ENCODE results near the gene SNAPC3.
"Not testable (repeated sequence)": the region's sequence is repeated elsewhere in the genome, so short reads cannot be mapped to it uniquely, and the experiment has no call there.

Gene SNAPC3

GRCh38 chr9:15433661-15434060, 11.0 kb downstream of the SNAPC3 start:
- Histone ChIP-seq H3K4me1 (ENCODE audit: control insufficient read depth, insufficient read depth, low read length) (peaks cover 6% of the 10 kb centered on the region; the same call in 1 of the 2 replicates), H3K36me3 (ENCODE audit: control insufficient read depth in 2 of 2, insufficient read depth in 1 of 2, low read length in 2 of 2) (peaks cover 30 to 41% of the 10 kb centered on the region in 2 experiments), H3K9me3 (ENCODE audit: control insufficient read depth, insufficient read depth, low read depth, low read length) (no peaks in the 10 kb centered on the region), H3K27ac (ENCODE audit: extremely low read depth, low read depth, low read length) (no peak overlapping the region), H3K4me3 (ENCODE audit: low read depth, low read length) (no peak overlapping the region)
- ChIA-PET POLR2A (interaction anchor here (1.6 kb wide), 1 partner anchor 119 kb away, joined by 3 read pairs; the partner anchor contains the start of gene CCDC171), CTCF (interaction anchor here (0.6 kb wide), 2 partner anchors 51 to 113 kb away, joined by 3 read pairs; no protein-coding TSS in a partner anchor)
- no peak for TF ChIP-seq ZNF223 (tag by site-specific recombination; IDR thresholded peaks at IDR 0.05)
- TF ChIP-seq ZBTB17 (tag by site-specific recombination; IDR thresholded peaks at IDR 0.05) = no peak
- no peak for TF ChIP-seq RBAK (tag by site-specific recombination; IDR thresholded peaks at IDR 0.05)
- no peak for TF ChIP-seq ZNF426 (tag by site-specific recombination; IDR thresholded peaks at IDR 0.05)
- no peak for TF ChIP-seq GFI1B (tag by site-specific recombination; IDR thresholded peaks at IDR 0.05)
- no peak for TF ChIP-seq ZNF555 (tag by site-specific recombination; conservative IDR thresholded peaks at IDR 0.05)
- no peak for TF ChIP-seq ZNF48 (tag by site-specific recombination; IDR thresholded peaks at IDR 0.05)
- TF ChIP-seq ZNF585B (tag by site-specific recombination; IDR thresholded peaks at IDR 0.05) = no peak
- TF ChIP-seq ELK4 (IDR thresholded peaks at IDR 0.05; ENCODE audit: borderline replicate concordance, low read depth, low read length) = no peak
- TF ChIP-seq ZNF501 (tag by site-specific recombination; IDR thresholded peaks at IDR 0.05) = no peak
- no peak for TF ChIP-seq ZNF19 (tag by site-specific recombination; IDR thresholded peaks at IDR 0.05; ENCODE audit: low read depth)
- TF ChIP-seq ZNF621 (tag by site-specific recombination; IDR thresholded peaks at IDR 0.05) = no peak
- no peak for TF ChIP-seq ZNF837 (tag by site-specific recombination; IDR thresholded peaks at IDR 0.05)
- no peak for TF ChIP-seq ZSCAN23 (tag by site-specific recombination; IDR thresholded peaks at IDR 0.05)

DNA sequence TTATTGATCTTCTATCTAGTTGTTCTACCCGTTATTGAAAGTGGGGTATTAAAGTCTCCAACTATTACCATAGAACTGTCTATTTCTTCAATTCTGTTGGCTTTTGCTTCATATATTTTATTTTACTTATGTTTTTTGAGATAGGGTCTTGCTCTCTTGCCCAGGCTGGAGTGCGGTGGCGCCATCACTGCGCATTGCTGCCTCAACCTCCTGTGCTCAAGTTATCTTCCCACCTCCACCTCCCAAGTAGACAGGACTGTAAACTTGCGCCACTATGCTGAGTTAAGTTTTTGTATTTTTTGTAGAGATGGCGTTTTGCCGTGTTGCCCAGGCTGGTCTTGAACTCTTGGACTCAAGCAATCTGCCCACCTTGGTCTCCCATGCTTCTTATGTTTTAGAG, 16.2 kb downstream of the SNAPC3 start:
- no peaks in the 10 kb centered on the region for H3K4me1 ChIP-seq (ENCODE audit: control insufficient read depth, insufficient read depth, low read length)
- no peak overlapping the region for H3K4me3 ChIP-seq (ENCODE audit: low read depth, low read length)
- no peak overlapping the region for H3K27ac ChIP-seq (ENCODE audit: extremely low read depth, low read depth, low read length)
- no peaks in the 10 kb centered on the region for H3K9me3 ChIP-seq (ENCODE audit: control insufficient read depth, insufficient read depth, low read depth, low read length)
- CTCF ChIA-PET = interaction anchor here (0.8 kb wide), 1 partner anchor 207 kb away, joined by 3 read pairs; no protein-coding TSS in a partner anchor
- TF ChIP-seq YY1 (tag by site-specific recombination; IDR thresholded peaks at IDR 0.05) (no peak), ZNF585B (tag by site-specific recombination; IDR thresholded peaks at IDR 0.05) (no peak)
- peaks cover 42 to 52% of the 10 kb centered on the region in 2 experiments for H3K36me3 ChIP-seq (ENCODE audit: control insufficient read depth in 2 of 2, insufficient read depth in 1 of 2, low read length in 2 of 2)
- POLR2A ChIA-PET = no interaction called here

DNA sequence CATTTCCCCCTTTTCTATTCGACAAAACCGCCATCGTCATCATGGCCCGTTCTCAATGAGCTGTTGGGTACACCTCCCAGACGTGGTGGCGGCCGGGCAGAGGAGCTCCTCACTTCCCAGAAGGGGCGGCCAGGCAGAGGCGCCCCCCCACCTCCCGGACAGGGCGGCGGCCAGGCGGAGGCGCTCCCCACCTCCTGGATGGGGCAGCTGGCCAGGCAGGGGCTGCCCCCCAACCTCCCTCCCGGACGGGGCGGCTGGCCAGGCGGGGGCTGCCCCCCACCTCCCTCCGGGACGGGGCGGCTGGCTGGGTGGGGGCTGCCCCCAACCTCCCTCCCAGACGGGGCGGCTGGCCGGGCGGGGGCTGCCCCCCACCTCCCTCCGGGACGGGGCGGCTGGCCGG, 19.2 kb downstream of the SNAPC3 start:
- H3K4me3 ChIP-seq (ENCODE audit: low read depth, low read length); H3K4me1 ChIP-seq (ENCODE audit: control insufficient read depth, insufficient read depth, low read length); H3K27ac ChIP-seq (ENCODE audit: extremely low read depth, low read depth, low read length); H3K9me3 ChIP-seq (ENCODE audit: control insufficient read depth, insufficient read depth, low read depth, low read length); CTCF ChIA-PET; POLR2A ChIA-PET: not testable (repeated sequence)
- H3K36me3 ChIP-seq (ENCODE audit: control insufficient read depth in 2 of 2, insufficient read depth in 1 of 2, low read length in 2 of 2) = peaks cover 25 to 60% of the 10 kb centered on the region in 2 experiments

GRCh38 chr9:15442264-15442663, 19.6 kb downstream of the SNAPC3 start:
- H3K9me3 ChIP-seq (ENCODE audit: control insufficient read depth, insufficient read depth, low read depth, low read length); H3K4me3 ChIP-seq (ENCODE audit: low read depth, low read length); CTCF ChIA-PET; POLR2A ChIA-PET; H3K27ac ChIP-seq (ENCODE audit: extremely low read depth, low read depth, low read length); H3K4me1 ChIP-seq (ENCODE audit: control insufficient read depth, insufficient read depth, low read length): not testable (repeated sequence)
- H3K36me3 ChIP-seq (ENCODE audit: control insufficient read depth in 2 of 2, insufficient read depth in 1 of 2, low read length in 2 of 2) = peaks cover 21 to 61% of the 10 kb centered on the region in 2 experiments

- no peaks in the 10 kb centered on the region for H3K4me1 ChIP-seq (ENCODE audit: control insufficient read depth, insufficient read depth, low read length)
- H3K4me3 ChIP-seq (ENCODE audit: low read depth, low read length) = no peak overlapping the region
- ChIA-PET POLR2A (no interaction called here), CTCF (interaction anchor here (0.6 kb wide), 1 partner anchor 61 kb away, joined by 3 read pairs; no protein-coding TSS in a partner anchor)
- H3K27ac ChIP-seq (ENCODE audit: extremely low read depth, low read depth, low read length) = no peak overlapping the region
- peaks cover 18 to 74% of the 10 kb centered on the region in 2 experiments for H3K36me3 ChIP-seq (ENCODE audit: control insufficient read depth in 2 of 2, insufficient read depth in 1 of 2, low read length in 2 of 2)
- H3K9me3 ChIP-seq (ENCODE audit: control insufficient read depth, insufficient read depth, low read depth, low read length) = no peaks in the 10 kb centered on the region
- TF ChIP-seq KLF10 (tag by site-specific recombination; IDR thresholded peaks at IDR 0.05) (no peak), ZNF768 (tag by site-specific recombination; IDR thresholded peaks at IDR 0.05) (no peak), ZNF114 (tag by site-specific recombination; IDR thresholded peaks at IDR 0.05) (no peak), ZNF394 (tag by site-specific recombination; IDR thresholded peaks at IDR 0.05; ENCODE audit: borderline replicate concordance) (no peak)
- TF ChIP-seq, protein P1, sequence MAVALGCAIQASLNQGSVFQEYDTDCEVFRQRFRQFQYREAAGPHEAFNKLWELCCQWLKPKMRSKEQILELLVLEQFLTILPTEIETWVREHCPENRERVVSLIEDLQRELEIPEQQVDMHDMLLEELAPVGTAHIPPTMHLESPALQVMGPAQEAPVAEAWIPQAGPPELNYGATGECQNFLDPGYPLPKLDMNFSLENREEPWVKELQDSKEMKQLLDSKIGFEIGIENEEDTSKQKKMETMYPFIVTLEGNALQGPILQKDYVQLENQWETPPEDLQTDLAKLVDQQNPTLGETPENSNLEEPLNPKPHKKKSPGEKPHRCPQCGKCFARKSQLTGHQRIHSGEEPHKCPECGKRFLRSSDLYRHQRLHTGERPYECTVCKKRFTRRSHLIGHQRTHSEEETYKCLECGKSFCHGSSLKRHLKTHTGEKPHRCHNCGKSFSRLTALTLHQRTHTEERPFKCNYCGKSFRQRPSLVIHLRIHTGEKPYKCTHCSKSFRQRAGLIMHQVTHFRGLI (tag by site-specific recombination; IDR thresholded peaks at IDR 0.05) = no peak
These were observed 21.5 kb downstream of the SNAPC3 start for GRCh38 chr9:15444141-15444540.
